Activated CD4-positive, alpha-beta T cell treated with anti-CD3 and anti-CD28 coated beads, Interleukin-2, amount 50 U/mL, for 4 hours (primary cell): Measurements from ENCODE around the gene NEK7.
"Not testable (repeated sequence)": the region's sequence is repeated elsewhere in the genome, so short reads cannot be mapped to it uniquely, and the experiment has no call there.

Experiments used
- DNase-seq, 2 experiments: peaks; one replicate each; pipeline ENCODE4 v3.0.0-alpha.2; 2020

Gene NEK7

GRCh38 chr1:198156745-198157240, at the start of gene NEK7:
TSS of gene NEK7 (plus strand) at chr1:198156998. CDS start at chr1:198232581, 75,583 bp downstream.
- DNase-seq = peak in 1 of 2 experiments; percentile 13

- DNase-seq = no peak
Observed at GRCh38 chr1:198107091-198107501, 49.7 kb upstream of the NEK7 start.

GRCh38 chr1:198108636-198109370, 48.0 kb upstream of the NEK7 start:
- no peak for DNase-seq

GRCh38 chr1:198109371-198109715, 47.5 kb upstream of the NEK7 start:
- no peak for DNase-seq

- DNase-seq = no peak
Observed at GRCh38 chr1:198113342-198113750, 43.5 kb upstream of the NEK7 start.

- no peak for DNase-seq
Observed at GRCh38 chr1:198116069-198116468, 40.7 kb upstream of the NEK7 start.

- DNase-seq = no peak
Observed at GRCh38 chr1:198116469-198116868, 40.3 kb upstream of the NEK7 start.

- no peak for DNase-seq
Observed at GRCh38 chr1:198117267-198117666, 39.5 kb upstream of the NEK7 start.

GRCh38 chr1:198118134-198118533, 38.7 kb upstream of the NEK7 start:
- no peak for DNase-seq

GRCh38 chr1:198119906-198120305, 36.9 kb upstream of the NEK7 start:
- no peak for DNase-seq

GRCh38 chr1:198121056-198121826, 35.6 kb upstream of the NEK7 start:
- DNase-seq = no peak

- no peak for DNase-seq
Observed at GRCh38 chr1:198122693-198123092, 34.1 kb upstream of the NEK7 start.

GRCh38 chr1:198123133-198123532, 33.7 kb upstream of the NEK7 start:
- no peak for DNase-seq

GRCh38 chr1:198124673-198125072, 32.1 kb upstream of the NEK7 start:
- DNase-seq = no peak

- DNase-seq = no peak
Observed at GRCh38 chr1:198125995-198126735, 30.6 kb upstream of the NEK7 start.

GRCh38 chr1:198128533-198128932, 28.3 kb upstream of the NEK7 start:
- no peak for DNase-seq

GRCh38 chr1:198130053-198130452, 26.7 kb upstream of the NEK7 start:
- not testable (repeated sequence) for DNase-seq

- DNase-seq = no peak
Observed at GRCh38 chr1:198132060-198132781, 24.6 kb upstream of the NEK7 start.

- no peak for DNase-seq
Observed at GRCh38 chr1:198134252-198134651, 22.5 kb upstream of the NEK7 start.

GRCh38 chr1:198135366-198135765, 21.4 kb upstream of the NEK7 start:
- DNase-seq = no peak

- no peak for DNase-seq
Observed at GRCh38 chr1:198141668-198142351, 15.0 kb upstream of the NEK7 start.

GRCh38 chr1:198143797-198144196, 13.0 kb upstream of the NEK7 start:
- no peak for DNase-seq
